DMS79 treated with DMSO at 0.1 percent for 48 hours (cell line): ENCODE results near the gene PAX5.

ENCODE experiments used
- DNase-seq: peaks from one replicate; lab custom pipeline; 2025; lab: John Stamatoyannopoulos, UW

Gene PAX5

DNA sequence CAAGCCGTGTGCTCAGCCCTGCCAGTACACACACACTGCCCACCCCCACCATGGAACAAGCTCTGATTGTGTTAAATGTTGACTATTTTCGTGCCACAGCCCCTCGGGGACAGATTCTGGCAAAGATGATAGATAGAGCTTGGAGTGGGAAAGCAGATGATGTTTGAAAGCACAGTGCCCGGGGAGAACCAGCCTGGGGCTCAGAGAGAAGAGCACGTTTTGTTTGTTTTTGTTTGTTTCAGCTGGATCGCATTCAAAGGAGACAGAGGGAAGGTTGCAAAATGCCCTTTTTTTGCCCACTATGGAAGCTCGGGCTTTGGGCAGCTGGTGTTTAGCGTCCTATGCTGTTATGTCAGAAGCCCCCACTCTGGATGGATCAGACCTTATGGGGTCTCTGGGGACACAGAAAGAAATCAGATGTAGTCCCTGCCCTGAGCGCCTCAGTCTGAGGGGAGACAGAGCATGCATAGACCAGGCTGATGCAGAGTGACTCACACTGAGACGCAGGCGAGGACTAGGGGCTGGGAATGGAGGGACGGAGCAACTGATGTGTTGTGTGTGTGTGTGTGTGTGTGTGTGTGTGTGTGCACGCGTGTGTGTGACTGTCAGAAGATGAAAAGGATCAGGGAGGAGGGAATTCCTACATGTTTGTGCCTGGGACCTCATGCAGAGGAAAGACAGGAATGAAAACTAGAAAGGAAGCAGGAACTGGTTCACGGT is 231.7 kb downstream of the PAX5 start:
- DNase-seq, result no peak

DNA sequence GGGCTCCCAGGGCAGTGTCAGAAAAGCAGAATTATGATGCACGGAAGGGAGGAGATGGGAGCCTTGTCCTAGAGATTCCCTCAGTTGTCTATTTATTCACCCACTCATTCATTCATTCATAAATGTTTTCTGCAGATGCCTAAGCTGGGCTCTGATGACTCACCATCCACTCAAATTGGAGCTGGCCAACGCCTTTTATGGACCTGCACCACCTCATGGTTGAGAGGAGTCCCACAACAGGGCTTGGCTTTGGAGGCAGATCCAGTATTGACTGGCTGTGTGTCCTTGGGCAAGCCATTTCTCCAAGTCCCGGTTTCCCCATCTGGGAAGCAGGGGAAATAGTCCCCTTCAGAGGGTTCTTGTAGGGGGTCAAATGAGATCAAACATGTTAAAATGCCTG is 233.6 kb downstream of the PAX5 start:
- DNase-seq, result no peak

- DNase-seq, result peak; percentile 69
These were observed 235.6 kb downstream of the PAX5 start for GRCh38 chr9:36798350-36799065.

DNA sequence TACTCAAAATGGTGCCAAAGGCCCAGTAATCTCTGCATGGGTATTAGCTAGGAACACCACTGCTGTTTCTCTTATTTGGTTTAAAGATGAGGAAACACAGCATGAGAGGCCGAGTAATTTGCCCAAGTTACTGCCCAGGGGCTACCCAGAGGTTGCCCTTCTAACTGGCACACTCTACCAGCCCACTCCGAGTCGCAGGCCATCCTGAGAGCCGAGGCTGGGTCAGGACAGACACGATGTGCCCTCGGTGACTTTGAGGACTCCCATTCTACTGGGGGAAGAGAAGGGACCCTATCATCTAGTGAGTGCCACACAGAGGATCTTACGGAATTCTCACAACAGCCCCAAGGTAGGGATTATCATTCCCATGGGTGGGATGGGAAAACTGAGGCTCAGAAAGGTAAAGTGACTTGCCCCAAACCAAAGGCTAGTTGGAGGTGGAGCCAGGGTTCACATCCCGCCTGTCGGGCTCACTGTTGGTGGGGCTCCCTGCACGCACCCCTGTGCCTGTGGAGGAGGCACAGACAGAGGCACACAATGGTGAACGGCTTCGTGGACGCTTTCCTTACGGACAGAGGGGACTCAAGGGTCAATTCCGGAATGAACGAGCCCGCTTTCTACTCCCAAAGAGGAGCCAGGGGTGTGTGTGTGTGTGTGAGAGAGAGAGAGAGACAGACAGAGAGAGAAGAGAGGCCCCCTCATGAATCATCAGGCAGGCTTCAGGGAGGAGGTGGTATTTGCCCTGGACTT is 236.4 kb downstream of the PAX5 start:
- DNase-seq, result no peak

- no peak for DNase-seq
These were observed 237.2 kb downstream of the PAX5 start for GRCh38 chr9:36796671-36797419.

GRCh38 chr9:36794461-36794860 is 239.6 kb downstream of the PAX5 start:
- no peak for DNase-seq

- DNase-seq, result no peak
These were observed 240.8 kb downstream of the PAX5 start for GRCh38 chr9:36793277-36793676.

GRCh38 chr9:36791222-36791950 is 242.7 kb downstream of the PAX5 start:
- no peak for DNase-seq

- DNase-seq, result no peak
These were observed 244.2 kb downstream of the PAX5 start for GRCh38 chr9:36789886-36790285.

GRCh38 chr9:36788534-36788933 is 245.5 kb downstream of the PAX5 start:
- DNase-seq, result no peak

GRCh38 chr9:36787709-36788108 is 246.4 kb downstream of the PAX5 start:
- no peak for DNase-seq
